ENCODE results near the gene RPTOR.

Gene RPTOR

DNA sequence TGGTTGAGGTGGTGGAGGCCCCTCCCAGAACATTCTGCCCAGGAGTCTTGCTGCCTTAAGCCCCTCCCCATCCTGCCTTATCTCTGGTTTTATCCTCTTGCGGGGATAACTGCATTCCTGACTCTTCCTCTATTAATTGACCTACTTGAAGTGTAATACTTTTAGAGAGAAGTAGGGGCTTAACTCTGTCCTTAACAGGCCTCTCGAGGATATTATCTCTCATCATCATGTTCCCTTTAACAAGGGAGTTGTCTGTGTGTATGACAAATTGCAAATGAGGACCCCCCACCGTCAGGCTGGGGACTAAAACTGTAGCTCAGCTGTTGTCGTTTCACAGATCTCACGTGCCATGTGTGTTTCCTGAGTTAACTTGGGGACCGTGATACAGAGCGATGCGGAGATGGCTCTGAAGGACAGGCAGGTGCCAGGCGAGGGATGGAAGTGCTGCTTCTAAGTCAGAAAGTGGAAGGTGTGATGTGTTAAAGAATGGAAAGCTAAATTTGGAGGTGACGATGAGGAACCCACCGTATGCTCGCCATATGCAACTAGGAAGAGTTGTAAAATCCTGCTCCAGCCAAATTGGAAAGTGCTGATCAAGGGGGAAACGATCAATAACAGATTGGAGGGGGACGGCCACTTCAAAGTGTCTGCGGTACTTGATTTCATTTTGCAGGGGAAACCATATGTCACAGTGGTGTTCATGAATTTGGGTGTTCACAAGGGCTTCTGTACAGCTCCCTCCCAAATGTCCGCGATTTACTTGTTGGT lies 106.3 kb downstream of the RPTOR start:
- Histone ChIP-seq H3K36me3 (ENCODE audit: control insufficient read depth, insufficient read depth, low read length) (no peaks in the 10 kb centered on the region), H3K27ac (ENCODE audit: insufficient read depth, low read length, poor library complexity, severe bottlenecking) (no peak overlapping the region), H3K9me3 (ENCODE audit: control insufficient read depth, low read length) (no peaks in the 10 kb centered on the region), H3K4me3 (ENCODE audit: insufficient read depth, low read depth, low read length, poor library complexity, severe bottlenecking) (no peak overlapping the region), H3K27me3 (replicated peaks; ENCODE audit: control insufficient read depth, insufficient read depth, low read length, poor library complexity, severe bottlenecking) (no peaks in the 10 kb centered on the region), H3K4me1 (ENCODE audit: control insufficient read depth, insufficient read depth, low read length, poor library complexity, severe bottlenecking) (peaks cover 34% of the 10 kb centered on the region)
- DNase-seq, result no peak

DNA sequence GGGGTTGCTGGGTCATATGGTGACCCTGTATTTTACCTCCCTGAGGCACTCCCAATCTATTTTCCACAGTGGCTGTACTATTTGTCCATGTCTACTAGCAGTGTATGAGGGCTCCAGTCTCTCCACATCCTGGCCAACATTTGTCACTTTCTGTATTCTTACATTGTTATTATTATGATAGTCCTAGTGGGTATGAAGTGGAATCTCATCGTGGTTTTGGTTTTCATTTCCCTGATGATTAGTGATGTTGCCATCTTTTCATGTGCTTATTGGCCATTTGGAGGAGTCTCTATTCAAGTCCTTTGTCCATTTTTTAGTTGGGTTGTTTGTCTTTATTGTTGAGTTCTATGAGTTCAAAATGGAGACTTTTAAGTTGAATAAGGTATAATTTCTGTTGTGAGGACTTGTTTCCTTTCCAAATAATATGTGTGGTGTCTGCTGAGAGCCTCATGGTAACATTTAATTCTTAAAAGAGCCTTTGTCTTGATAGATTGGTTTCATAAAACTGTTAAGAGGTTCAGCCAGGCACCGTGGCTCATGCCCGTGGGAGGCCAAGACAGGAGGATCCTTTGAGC lies 108.2 kb downstream of the RPTOR start:
- no peak overlapping the region for H3K27ac ChIP-seq (ENCODE audit: insufficient read depth, low read length, poor library complexity, severe bottlenecking)
- H3K9me3 ChIP-seq (ENCODE audit: control insufficient read depth, low read length), result no peaks in the 10 kb centered on the region
- H3K4me3 ChIP-seq (ENCODE audit: insufficient read depth, low read depth, low read length, poor library complexity, severe bottlenecking), result no peak overlapping the region
- no peaks in the 10 kb centered on the region for H3K36me3 ChIP-seq (ENCODE audit: control insufficient read depth, insufficient read depth, low read length)
- DNase-seq, result no peak
- peaks cover 27% of the 10 kb centered on the region for H3K4me1 ChIP-seq (ENCODE audit: control insufficient read depth, insufficient read depth, low read length, poor library complexity, severe bottlenecking)
- H3K27me3 ChIP-seq (replicated peaks; ENCODE audit: control insufficient read depth, insufficient read depth, low read length, poor library complexity, severe bottlenecking), result no peaks in the 10 kb centered on the region

DNA sequence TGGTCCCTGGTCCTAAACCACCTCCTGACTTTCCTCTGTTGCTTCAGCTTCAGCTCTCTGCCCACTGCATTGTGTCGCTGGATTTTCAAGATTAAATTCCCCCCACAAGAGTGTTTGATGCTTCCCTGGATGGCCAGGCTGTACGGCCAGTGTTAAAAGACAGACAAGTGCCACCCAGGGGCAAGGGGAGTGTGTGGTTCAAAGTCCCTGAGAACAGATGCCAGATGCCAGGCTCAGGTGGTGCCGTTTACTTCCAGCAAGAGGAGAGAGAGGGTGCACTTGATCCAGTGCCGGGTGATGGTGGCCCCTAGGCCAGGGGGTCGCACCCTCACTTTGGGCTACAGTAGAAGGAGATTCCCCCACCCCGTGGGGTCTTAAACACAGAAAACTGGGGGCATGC lies 109.2 kb downstream of the RPTOR start:
- Histone ChIP-seq H3K4me1 (ENCODE audit: control insufficient read depth, insufficient read depth, low read length, poor library complexity, severe bottlenecking) (peaks cover 17% of the 10 kb centered on the region), H3K4me3 (ENCODE audit: insufficient read depth, low read depth, low read length, poor library complexity, severe bottlenecking) (no peak overlapping the region), H3K27me3 (replicated peaks; ENCODE audit: control insufficient read depth, insufficient read depth, low read length, poor library complexity, severe bottlenecking) (no peaks in the 10 kb centered on the region), H3K9me3 (ENCODE audit: control insufficient read depth, low read length) (no peaks in the 10 kb centered on the region), H3K36me3 (ENCODE audit: control insufficient read depth, insufficient read depth, low read length) (no peaks in the 10 kb centered on the region), H3K27ac (ENCODE audit: insufficient read depth, low read length, poor library complexity, severe bottlenecking) (no peak overlapping the region)
- no peak for DNase-seq

DNA sequence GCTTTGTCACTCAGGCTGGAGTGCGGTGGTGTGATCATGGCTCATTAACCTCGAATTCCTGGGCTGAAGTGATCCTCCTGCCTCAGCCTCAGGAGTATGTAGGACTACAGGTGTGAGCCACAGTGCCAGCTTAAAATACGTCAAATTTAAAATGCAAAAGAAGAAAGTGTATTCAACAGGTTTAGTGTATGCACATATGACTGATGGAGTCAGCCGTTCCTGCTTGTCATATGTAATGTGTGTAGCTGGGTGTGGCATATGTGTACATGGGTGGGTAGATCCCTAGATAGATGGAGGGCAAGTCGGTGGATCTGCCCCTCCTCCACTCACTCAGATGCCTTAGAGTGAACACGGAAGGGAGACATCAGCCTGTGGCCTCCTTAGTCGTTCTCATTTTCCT lies 111.0 kb downstream of the RPTOR start:
- H3K27ac ChIP-seq (ENCODE audit: insufficient read depth, low read length, poor library complexity, severe bottlenecking), result no peak overlapping the region
- DNase-seq, result no peak
- H3K4me1 ChIP-seq (ENCODE audit: control insufficient read depth, insufficient read depth, low read length, poor library complexity, severe bottlenecking), result no peaks in the 10 kb centered on the region
- no peaks in the 10 kb centered on the region for H3K27me3 ChIP-seq (replicated peaks; ENCODE audit: control insufficient read depth, insufficient read depth, low read length, poor library complexity, severe bottlenecking)
- H3K9me3 ChIP-seq (ENCODE audit: control insufficient read depth, low read length), result no peaks in the 10 kb centered on the region
- H3K4me3 ChIP-seq (ENCODE audit: insufficient read depth, low read depth, low read length, poor library complexity, severe bottlenecking), result no peak overlapping the region
- no peaks in the 10 kb centered on the region for H3K36me3 ChIP-seq (ENCODE audit: control insufficient read depth, insufficient read depth, low read length)

DNA sequence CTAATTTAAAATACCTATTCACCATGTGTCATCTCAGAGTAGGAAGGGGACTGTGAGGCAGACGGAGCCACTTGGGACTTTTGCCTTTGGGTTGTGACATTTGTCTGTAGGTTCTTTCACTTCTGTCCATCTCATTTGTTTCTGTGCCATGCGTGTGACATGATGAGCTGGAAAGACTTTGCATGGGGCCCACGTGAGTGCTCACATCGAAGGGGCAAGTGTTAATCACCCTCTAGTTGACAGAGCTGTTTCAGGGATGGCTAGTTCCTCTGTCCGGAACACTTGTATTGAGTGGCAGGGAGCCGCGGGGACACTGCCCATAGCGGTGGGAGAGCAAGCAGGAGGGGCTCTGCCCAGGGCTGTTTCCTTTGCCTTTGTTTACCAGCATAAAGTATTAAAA lies 112.0 kb downstream of the RPTOR start:
- Histone ChIP-seq H3K36me3 (ENCODE audit: control insufficient read depth, insufficient read depth, low read length) (no peaks in the 10 kb centered on the region), H3K4me3 (ENCODE audit: insufficient read depth, low read depth, low read length, poor library complexity, severe bottlenecking) (no peak overlapping the region), H3K4me1 (ENCODE audit: control insufficient read depth, insufficient read depth, low read length, poor library complexity, severe bottlenecking) (no peaks in the 10 kb centered on the region), H3K27me3 (replicated peaks; ENCODE audit: control insufficient read depth, insufficient read depth, low read length, poor library complexity, severe bottlenecking) (no peaks in the 10 kb centered on the region), H3K27ac (ENCODE audit: insufficient read depth, low read length, poor library complexity, severe bottlenecking) (no peak overlapping the region), H3K9me3 (ENCODE audit: control insufficient read depth, low read length) (no peaks in the 10 kb centered on the region)
- DNase-seq, result no peak

DNA sequence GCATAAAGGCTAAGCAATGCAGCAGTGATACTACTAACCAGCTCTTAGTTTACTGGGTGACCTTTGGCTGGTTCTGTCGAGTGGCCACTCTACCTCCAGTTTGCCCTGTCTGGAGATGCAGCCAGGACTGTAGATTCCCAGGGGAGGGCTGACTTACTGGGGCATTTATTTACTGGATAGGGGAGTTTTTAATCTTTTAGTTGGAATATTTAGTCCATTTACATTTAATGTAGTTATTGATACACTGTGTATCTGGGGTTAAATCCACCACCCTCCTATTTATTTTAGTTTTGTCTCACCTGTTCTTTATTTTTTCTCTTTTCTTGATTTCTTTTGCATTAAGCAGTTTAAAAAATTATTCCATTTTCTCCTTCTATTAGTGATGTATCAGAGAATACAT lies 112.9 kb downstream of the RPTOR start:
- no peaks in the 10 kb centered on the region for H3K9me3 ChIP-seq (ENCODE audit: control insufficient read depth, low read length)
- H3K27me3 ChIP-seq (replicated peaks; ENCODE audit: control insufficient read depth, insufficient read depth, low read length, poor library complexity, severe bottlenecking), result no peaks in the 10 kb centered on the region
- no peak overlapping the region for H3K4me3 ChIP-seq (ENCODE audit: insufficient read depth, low read depth, low read length, poor library complexity, severe bottlenecking)
- H3K36me3 ChIP-seq (ENCODE audit: control insufficient read depth, insufficient read depth, low read length), result no peaks in the 10 kb centered on the region
- DNase-seq, result no peak
- H3K27ac ChIP-seq (ENCODE audit: insufficient read depth, low read length, poor library complexity, severe bottlenecking), result no peak overlapping the region
- no peaks in the 10 kb centered on the region for H3K4me1 ChIP-seq (ENCODE audit: control insufficient read depth, insufficient read depth, low read length, poor library complexity, severe bottlenecking)

DNA sequence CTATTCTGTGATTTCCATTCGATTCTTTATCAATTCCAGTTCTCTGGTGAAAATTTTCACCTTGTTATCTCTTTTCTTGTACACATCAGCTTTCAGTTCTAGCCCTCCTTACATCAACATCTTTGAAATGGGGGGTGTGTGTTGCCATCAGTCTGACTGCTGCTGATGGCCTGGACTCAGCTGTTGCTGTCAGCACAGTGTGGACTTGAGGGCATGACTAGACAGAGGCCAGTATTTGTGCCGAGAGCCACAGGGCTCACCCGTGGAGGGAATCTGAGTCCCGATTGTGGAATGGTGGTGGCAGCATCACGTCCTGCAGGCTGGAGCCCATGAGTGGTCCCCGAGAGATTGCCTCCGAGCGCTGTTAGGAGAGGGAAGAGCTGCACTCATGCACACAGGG lies 114.2 kb downstream of the RPTOR start:
- H3K9me3 ChIP-seq (ENCODE audit: control insufficient read depth, low read length), result no peaks in the 10 kb centered on the region
- H3K36me3 ChIP-seq (ENCODE audit: control insufficient read depth, insufficient read depth, low read length), result no peaks in the 10 kb centered on the region
- H3K4me1 ChIP-seq (ENCODE audit: control insufficient read depth, insufficient read depth, low read length, poor library complexity, severe bottlenecking), result peaks cover 7% of the 10 kb centered on the region
- DNase-seq, result no peak
- no peaks in the 10 kb centered on the region for H3K27me3 ChIP-seq (replicated peaks; ENCODE audit: control insufficient read depth, insufficient read depth, low read length, poor library complexity, severe bottlenecking)
- no peak overlapping the region for H3K27ac ChIP-seq (ENCODE audit: insufficient read depth, low read length, poor library complexity, severe bottlenecking)
- H3K4me3 ChIP-seq (ENCODE audit: insufficient read depth, low read depth, low read length, poor library complexity, severe bottlenecking), result no peak overlapping the region

DNA sequence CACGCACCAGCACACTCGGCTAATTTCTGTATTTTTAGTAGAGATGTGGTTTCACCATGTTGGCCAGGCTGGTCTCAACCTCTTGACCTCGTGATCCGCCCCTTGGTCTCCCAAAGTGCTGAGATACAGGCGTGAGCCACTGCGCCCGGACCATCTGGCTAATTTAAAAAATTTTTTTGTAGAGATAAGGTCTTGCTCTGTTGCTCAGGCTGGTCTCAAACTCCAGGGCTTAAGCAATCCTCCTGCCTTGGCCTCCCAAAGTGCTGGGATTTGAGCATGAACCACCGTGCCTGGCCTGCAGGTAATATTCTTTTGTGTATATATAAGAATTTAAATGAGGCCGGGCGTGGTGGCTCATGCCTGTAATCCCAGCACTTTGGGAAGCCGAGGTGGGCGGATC lies 115.0 kb downstream of the RPTOR start:
- no peak for DNase-seq
- Histone ChIP-seq H3K27me3 (replicated peaks; ENCODE audit: control insufficient read depth, insufficient read depth, low read length, poor library complexity, severe bottlenecking) (no peaks in the 10 kb centered on the region), H3K27ac (ENCODE audit: insufficient read depth, low read length, poor library complexity, severe bottlenecking) (no peak overlapping the region), H3K4me1 (ENCODE audit: control insufficient read depth, insufficient read depth, low read length, poor library complexity, severe bottlenecking) (peaks cover 15% of the 10 kb centered on the region), H3K36me3 (ENCODE audit: control insufficient read depth, insufficient read depth, low read length) (no peaks in the 10 kb centered on the region), H3K4me3 (ENCODE audit: insufficient read depth, low read depth, low read length, poor library complexity, severe bottlenecking) (no peak overlapping the region), H3K9me3 (ENCODE audit: control insufficient read depth, low read length) (no peaks in the 10 kb centered on the region)

DNA sequence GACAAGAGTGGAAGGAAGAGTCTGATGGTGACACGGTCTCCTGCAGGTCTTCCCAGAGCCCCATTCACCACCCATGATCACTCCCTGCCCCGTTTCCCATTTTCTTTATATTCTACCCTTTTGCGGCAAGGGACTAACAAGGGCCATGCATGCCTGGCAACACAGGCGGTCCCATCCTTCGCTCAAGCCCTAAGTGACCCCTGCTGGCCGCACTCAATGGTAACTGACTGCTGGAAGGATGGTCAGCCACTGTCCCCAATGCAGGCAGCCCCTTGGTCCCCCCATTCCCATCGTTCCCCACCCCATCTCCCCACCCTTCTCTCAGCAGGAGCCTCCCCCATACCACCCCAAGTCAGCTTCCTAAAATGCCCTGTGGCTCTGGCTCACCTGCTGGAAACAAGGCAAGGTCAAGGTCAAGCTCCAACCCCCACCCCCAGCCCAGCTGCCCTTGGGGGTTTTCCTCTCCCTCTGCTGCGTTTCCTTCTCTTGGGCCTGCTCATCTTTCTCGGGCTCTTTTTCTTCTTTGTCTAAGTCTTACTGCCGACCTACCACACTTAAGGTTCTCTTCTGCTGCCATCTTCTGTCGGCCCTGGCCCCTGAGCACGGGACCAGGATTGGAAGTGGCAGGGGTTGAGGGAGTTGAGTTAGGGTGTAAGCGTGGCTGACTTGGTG lies 116.0 kb downstream of the RPTOR start:
- peaks cover 18% of the 10 kb centered on the region for H3K4me1 ChIP-seq (ENCODE audit: control insufficient read depth, insufficient read depth, low read length, poor library complexity, severe bottlenecking)
- no peak overlapping the region for H3K27ac ChIP-seq (ENCODE audit: insufficient read depth, low read length, poor library complexity, severe bottlenecking)
- no peak for DNase-seq
- no peak overlapping the region for H3K4me3 ChIP-seq (ENCODE audit: insufficient read depth, low read depth, low read length, poor library complexity, severe bottlenecking)
- H3K36me3 ChIP-seq (ENCODE audit: control insufficient read depth, insufficient read depth, low read length), result no peaks in the 10 kb centered on the region
- no peaks in the 10 kb centered on the region for H3K27me3 ChIP-seq (replicated peaks; ENCODE audit: control insufficient read depth, insufficient read depth, low read length, poor library complexity, severe bottlenecking)
- H3K9me3 ChIP-seq (ENCODE audit: control insufficient read depth, low read length), result no peaks in the 10 kb centered on the region

DNA sequence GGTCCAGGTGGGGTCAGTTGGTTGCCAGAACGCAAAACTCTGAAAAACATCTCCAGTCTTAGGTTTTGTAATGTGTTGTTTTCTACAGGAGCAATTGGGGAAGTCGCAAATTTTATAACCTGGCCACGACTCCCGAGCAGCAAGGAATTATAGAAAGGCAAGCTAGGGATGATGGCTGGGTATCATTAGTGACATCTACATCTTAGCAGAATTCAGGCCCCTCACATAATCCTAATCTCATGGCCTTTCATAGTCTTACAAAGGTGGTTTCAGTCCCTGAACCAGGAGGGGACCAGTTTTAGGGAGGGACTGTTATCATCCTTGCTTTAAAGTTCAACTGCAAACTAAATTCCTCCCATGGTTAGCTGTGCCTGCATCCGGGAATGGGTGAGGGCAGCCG lies 117.9 kb downstream of the RPTOR start:
- Histone ChIP-seq H3K4me1 (ENCODE audit: control insufficient read depth, insufficient read depth, low read length, poor library complexity, severe bottlenecking) (peaks cover 37% of the 10 kb centered on the region), H3K9me3 (ENCODE audit: control insufficient read depth, low read length) (no peaks in the 10 kb centered on the region), H3K27ac (ENCODE audit: insufficient read depth, low read length, poor library complexity, severe bottlenecking) (no peak overlapping the region), H3K4me3 (ENCODE audit: insufficient read depth, low read depth, low read length, poor library complexity, severe bottlenecking) (no peak overlapping the region), H3K36me3 (ENCODE audit: control insufficient read depth, insufficient read depth, low read length) (no peaks in the 10 kb centered on the region), H3K27me3 (replicated peaks; ENCODE audit: control insufficient read depth, insufficient read depth, low read length, poor library complexity, severe bottlenecking) (no peaks in the 10 kb centered on the region)
- no peak for DNase-seq

All from effector memory CD4-positive, alpha-beta T cell (primary cell).